Astrocyte of the hippocampus (primary cell): ENCODE data around the gene POU3F1.
"Not testable (repeated sequence)": the region's sequence is repeated elsewhere in the genome, so short reads cannot be mapped to it uniquely, and the experiment has no call there.

ENCODE experiments used
- DNase-seq: peaks from one replicate; pipeline ENCODE4 v3.0.0; 2011; ENCODE audit warnings: low read depth, low spot score

Gene POU3F1

GRCh38 chr1:38047603-38048141 is 1.1 kb upstream of the POU3F1 start:
- DNase-seq = peak; percentile 86

- peak; percentile 96 for DNase-seq
These were observed 450 bp upstream of the POU3F1 start for GRCh38 chr1:38046884-38047602.

GRCh38 chr1:38045401-38046332 is 926 bp downstream of the POU3F1 start:
- peak; percentile 35 for DNase-seq

- DNase-seq = peak; percentile 31
These were observed 2.1 kb downstream of the POU3F1 start for GRCh38 chr1:38044221-38045215.

- DNase-seq = no peak
These were observed 3.4 kb downstream of the POU3F1 start for GRCh38 chr1:38043036-38043747.

GRCh38 chr1:38041936-38042834 is 4.4 kb downstream of the POU3F1 start:
- DNase-seq = no peak

- DNase-seq = no peak
These were observed 7.1 kb downstream of the POU3F1 start for GRCh38 chr1:38039331-38040088.

GRCh38 chr1:38038861-38039260 is 7.7 kb downstream of the POU3F1 start:
- peak; percentile 75 for DNase-seq

- no peak for DNase-seq
These were observed 9.2 kb downstream of the POU3F1 start for GRCh38 chr1:38037221-38037939.

- no peak for DNase-seq
These were observed 11.7 kb downstream of the POU3F1 start for GRCh38 chr1:38034871-38035270.

- not testable (repeated sequence) for DNase-seq
These were observed 13.6 kb downstream of the POU3F1 start for GRCh38 chr1:38032992-38033391.

- DNase-seq = no peak
These were observed 15.1 kb downstream of the POU3F1 start for GRCh38 chr1:38031513-38031866.

- no peak for DNase-seq
These were observed 15.7 kb downstream of the POU3F1 start for GRCh38 chr1:38030596-38031512.

GRCh38 chr1:38029685-38030511 is 16.7 kb downstream of the POU3F1 start:
- peak; percentile 81 for DNase-seq

- DNase-seq = peak; percentile 76
These were observed 17.4 kb downstream of the POU3F1 start for GRCh38 chr1:38029081-38029681.

- no peak for DNase-seq
These were observed 17.9 kb downstream of the POU3F1 start for GRCh38 chr1:38028671-38029070.
